Activated naive CD4-positive, alpha-beta T cell treated with anti-CD3 and anti-CD28 coated beads, Interleukin-2, amount 10 ng/mL, durations not matched to agents 7 days and 5 days (primary cell): ENCODE measurements around the gene VSTM2B.

Experiments
- CTCF ChIA-PET: fragments of 350-600 bp; sonication (Branson Sonifier 250); formaldehyde crosslinking; loops from one replicate; lab custom pipeline; 2021; ENCODE audit warnings: antibody characterized with exemption; lab: Charles Lee
- DNase-seq: peaks from one replicate; pipeline ENCODE4 v3.0.0-alpha.2; 2020
- H3K27ac Mint-ChIP-seq: one replicate; pipeline ENCODE4 v1.8.0; 2021; ENCODE audit warnings: mild to moderate bottlenecking, moderate library complexity, mixed read lengths
- H3K27me3 Mint-ChIP-seq: one replicate; pipeline ENCODE4 v1.8.0; 2021; ENCODE audit warnings: mild to moderate bottlenecking, mixed read lengths
- H3K36me3 Mint-ChIP-seq: one replicate; pipeline ENCODE4 v1.8.0; 2021; ENCODE audit warnings: mixed read lengths
- H3K4me1 Mint-ChIP-seq: one replicate; pipeline ENCODE4 v1.8.0; 2021; ENCODE audit warnings: mixed read lengths
- H3K4me3 Mint-ChIP-seq: one replicate; pipeline ENCODE4 v1.8.0; 2021; ENCODE audit warnings: mild to moderate bottlenecking, moderate library complexity, mixed read lengths
- H3K9me3 Mint-ChIP-seq: one replicate; pipeline ENCODE4 v1.8.0; 2021; ENCODE audit warnings: mixed read lengths

VSTM2B gene

DNA sequence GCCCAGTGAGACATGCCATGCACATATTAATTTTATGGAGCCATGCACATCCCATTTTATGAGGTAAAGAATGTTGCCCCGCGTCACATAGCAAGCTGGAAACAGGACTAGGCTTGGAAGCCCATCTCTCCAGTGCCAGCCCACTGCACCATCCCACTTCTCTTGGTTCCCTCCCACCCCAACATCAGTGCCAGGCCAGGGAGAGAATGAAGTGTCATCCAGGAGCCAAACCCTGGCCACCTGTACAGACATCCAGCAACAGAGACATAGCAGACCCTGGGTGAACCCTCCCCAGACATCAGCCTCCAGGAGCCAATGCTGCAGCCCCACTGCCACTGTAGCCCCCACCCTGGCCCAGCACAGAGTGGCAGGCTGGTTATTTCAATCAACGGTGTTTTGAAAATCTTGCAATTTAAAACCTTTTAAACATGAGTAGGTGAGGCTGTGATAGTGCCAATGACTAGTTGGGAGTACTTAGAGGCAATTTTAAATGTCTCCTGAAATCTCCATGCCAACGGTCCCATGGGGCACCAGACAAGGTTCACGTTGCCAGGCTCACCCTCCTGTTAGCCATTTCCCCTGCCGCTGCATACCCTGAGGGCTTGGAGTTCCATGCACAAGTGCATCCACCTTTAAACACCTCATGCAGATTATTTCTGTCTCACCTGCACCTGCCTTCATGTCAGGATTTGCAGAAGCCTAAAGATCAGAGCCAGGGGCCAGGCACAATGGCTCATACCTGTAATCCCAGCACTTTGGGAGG lies 34.7 kb downstream of the VSTM2B start:
- no peak overlapping the region for H3K4me3 Mint-ChIP-seq
- H3K36me3 Mint-ChIP-seq: no peaks in the 10 kb centered on the region
- CTCF ChIA-PET: no interaction called here
- H3K27ac Mint-ChIP-seq: no peak overlapping the region
- H3K9me3 Mint-ChIP-seq: peaks cover 9% of the 10 kb centered on the region
- peaks cover 38% of the 10 kb centered on the region for H3K27me3 Mint-ChIP-seq
- no peak for DNase-seq
- no peaks in the 10 kb centered on the region for H3K4me1 Mint-ChIP-seq

GRCh38 chr19:29561601-29562000 lies 35.8 kb downstream of the VSTM2B start:
- Mint-ChIP-seq H3K27me3 (peaks cover 30% of the 10 kb centered on the region), H3K27ac (no peak overlapping the region), H3K4me1 (no peaks in the 10 kb centered on the region), H3K36me3 (no peaks in the 10 kb centered on the region), H3K4me3 (no peak overlapping the region), H3K9me3 (peaks cover 9% of the 10 kb centered on the region)
- CTCF ChIA-PET: no interaction called here
- DNase-seq: no peak

GRCh38 chr19:29562299-29563297 lies 36.8 kb downstream of the VSTM2B start:
- DNase-seq: no peak
- peaks cover 9% of the 10 kb centered on the region for H3K9me3 Mint-ChIP-seq
- no peaks in the 10 kb centered on the region for H3K36me3 Mint-ChIP-seq
- H3K4me3 Mint-ChIP-seq: no peak overlapping the region
- no peaks in the 10 kb centered on the region for H3K4me1 Mint-ChIP-seq
- CTCF ChIA-PET: no interaction called here
- no peak overlapping the region for H3K27ac Mint-ChIP-seq
- peaks cover 30% of the 10 kb centered on the region for H3K27me3 Mint-ChIP-seq

GRCh38 chr19:29563486-29564101 lies 37.8 kb downstream of the VSTM2B start:
- Mint-ChIP-seq H3K36me3 (no peaks in the 10 kb centered on the region), H3K4me3 (no peak overlapping the region), H3K4me1 (no peaks in the 10 kb centered on the region), H3K27me3 (peaks cover 40% of the 10 kb centered on the region), H3K27ac (no peak overlapping the region), H3K9me3 (peaks cover 9% of the 10 kb centered on the region)
- DNase-seq: no peak
- CTCF ChIA-PET: no interaction called here

DNA sequence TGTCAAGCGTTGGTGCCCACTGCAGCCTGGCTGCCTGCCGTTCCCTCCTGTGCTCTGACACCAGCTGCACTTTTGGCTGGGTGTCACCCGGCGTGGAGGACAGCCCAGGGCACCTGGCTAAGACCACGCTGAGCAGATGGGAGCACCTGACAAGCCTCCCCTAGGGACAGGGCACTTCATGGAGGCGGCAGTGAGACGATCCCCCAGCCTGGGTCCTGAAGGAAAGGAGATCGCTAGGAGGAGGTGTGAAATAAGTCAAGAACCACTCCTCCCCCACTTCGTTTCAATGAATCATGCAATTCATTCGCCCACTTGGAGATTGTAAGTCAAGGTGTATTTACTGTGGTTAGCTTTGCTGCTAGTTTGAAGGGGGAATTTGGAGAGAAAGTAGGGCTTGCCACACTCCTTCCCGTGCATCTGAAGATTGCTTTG lies 38.8 kb downstream of the VSTM2B start:
- Mint-ChIP-seq H3K4me3 (no peak overlapping the region), H3K36me3 (no peaks in the 10 kb centered on the region), H3K4me1 (no peaks in the 10 kb centered on the region), H3K9me3 (peaks cover 4% of the 10 kb centered on the region), H3K27ac (no peak overlapping the region), H3K27me3 (peaks cover 40% of the 10 kb centered on the region)
- CTCF ChIA-PET: no interaction called here
- DNase-seq: no peak

DNA sequence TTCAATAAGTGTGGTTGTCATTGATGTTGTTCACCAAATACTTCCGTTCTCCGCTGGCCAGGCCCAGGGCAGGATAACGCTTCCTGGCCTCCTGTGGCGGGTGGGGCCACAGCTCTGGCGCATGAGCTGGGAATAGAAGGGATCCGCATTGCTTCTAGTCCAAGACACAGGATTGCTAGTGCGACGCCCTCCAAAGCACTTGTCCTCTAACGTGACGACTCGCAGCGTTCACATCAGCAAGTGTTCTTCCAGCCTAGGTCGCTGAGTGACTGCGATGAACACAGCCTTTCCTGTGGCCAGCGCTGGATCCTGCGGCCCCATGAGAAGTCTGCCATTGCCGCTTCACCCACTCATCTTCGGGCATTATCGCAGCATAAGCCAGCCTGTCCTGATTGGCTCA lies 39.4 kb downstream of the VSTM2B start:
- Mint-ChIP-seq H3K9me3 (peaks cover 2% of the 10 kb centered on the region), H3K27me3 (peaks cover 40% of the 10 kb centered on the region), H3K4me1 (no peaks in the 10 kb centered on the region), H3K36me3 (no peaks in the 10 kb centered on the region), H3K4me3 (no peak overlapping the region), H3K27ac (no peak overlapping the region)
- CTCF ChIA-PET: no interaction called here
- DNase-seq: no peak

GRCh38 chr19:29566496-29567054 lies 40.8 kb downstream of the VSTM2B start:
- CTCF ChIA-PET: no interaction called here
- no peaks in the 10 kb centered on the region for H3K9me3 Mint-ChIP-seq
- no peak overlapping the region for H3K27ac Mint-ChIP-seq
- H3K27me3 Mint-ChIP-seq: peaks cover 44% of the 10 kb centered on the region
- H3K36me3 Mint-ChIP-seq: no peaks in the 10 kb centered on the region
- DNase-seq: no peak
- no peaks in the 10 kb centered on the region for H3K4me1 Mint-ChIP-seq
- no peak overlapping the region for H3K4me3 Mint-ChIP-seq

GRCh38 chr19:29567366-29567915 lies 41.6 kb downstream of the VSTM2B start:
- no peak for DNase-seq
- Mint-ChIP-seq H3K4me1 (no peaks in the 10 kb centered on the region), H3K36me3 (no peaks in the 10 kb centered on the region), H3K27ac (no peak overlapping the region), H3K9me3 (no peaks in the 10 kb centered on the region), H3K4me3 (no peak overlapping the region), H3K27me3 (peaks cover 41% of the 10 kb centered on the region)
- CTCF ChIA-PET: interaction anchor here (0.6 kb wide), 1 partner anchor 8 kb away, joined by 3 read pairs; no protein-coding TSS in a partner anchor

DNA sequence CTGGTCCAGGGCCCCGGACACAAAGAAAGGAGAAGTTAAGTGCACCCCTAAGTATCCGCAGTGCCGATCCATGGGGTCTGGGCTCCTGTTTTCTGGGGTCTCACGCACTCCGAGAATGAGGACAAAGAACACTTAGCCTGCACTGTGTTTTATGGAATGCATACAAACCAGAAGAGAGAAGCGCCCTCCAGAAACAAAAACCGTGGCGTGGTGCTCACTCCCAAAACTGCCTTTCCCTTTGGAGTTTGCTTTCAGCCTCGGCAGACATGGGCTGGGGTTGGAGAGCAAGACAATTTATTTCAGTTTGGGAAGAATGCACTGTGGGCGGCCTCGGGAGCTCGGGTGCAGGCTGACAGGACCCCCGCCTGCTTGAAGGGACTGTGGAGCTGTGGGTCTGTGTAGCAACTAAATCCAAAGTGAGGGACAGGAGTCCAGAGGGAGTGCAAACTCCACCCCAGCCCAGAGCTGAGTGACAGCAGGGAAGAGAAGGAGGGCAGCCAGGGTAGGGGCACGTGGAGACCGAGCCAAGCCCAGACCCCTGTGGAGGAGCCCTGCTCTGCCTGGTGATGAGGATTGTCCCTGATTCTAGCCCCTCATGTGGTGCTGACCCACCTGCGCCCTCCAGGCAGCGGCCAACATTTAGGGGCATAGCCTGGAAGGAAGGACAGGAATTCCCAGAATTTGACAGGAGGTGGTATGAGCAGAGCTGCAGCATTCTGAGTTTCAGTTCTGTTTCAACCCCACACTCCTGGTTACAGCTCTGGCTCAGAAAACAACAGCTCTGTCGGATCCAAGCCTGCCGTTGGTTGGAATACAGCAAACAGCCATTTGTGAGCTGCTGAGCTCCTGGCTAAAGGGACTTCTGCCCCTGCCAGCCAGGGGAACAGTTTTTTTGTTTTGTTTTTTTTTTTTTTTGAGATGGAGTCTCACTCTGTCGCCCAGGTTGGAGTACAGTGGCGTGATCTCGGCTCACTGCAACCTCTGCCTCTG lies 42.5 kb downstream of the VSTM2B start:
- Mint-ChIP-seq H3K4me1 (no peaks in the 10 kb centered on the region), H3K27ac (no peak overlapping the region), H3K9me3 (no peaks in the 10 kb centered on the region), H3K27me3 (peaks cover 38% of the 10 kb centered on the region), H3K4me3 (no peak overlapping the region), H3K36me3 (no peaks in the 10 kb centered on the region)
- no peak for DNase-seq
- CTCF ChIA-PET: interaction anchor here (0.5 to 0.6 kb wide), 2 partner anchors 9 to 123 kb away, joined by 3 to 4 read pairs; no protein-coding TSS in a partner anchor

DNA sequence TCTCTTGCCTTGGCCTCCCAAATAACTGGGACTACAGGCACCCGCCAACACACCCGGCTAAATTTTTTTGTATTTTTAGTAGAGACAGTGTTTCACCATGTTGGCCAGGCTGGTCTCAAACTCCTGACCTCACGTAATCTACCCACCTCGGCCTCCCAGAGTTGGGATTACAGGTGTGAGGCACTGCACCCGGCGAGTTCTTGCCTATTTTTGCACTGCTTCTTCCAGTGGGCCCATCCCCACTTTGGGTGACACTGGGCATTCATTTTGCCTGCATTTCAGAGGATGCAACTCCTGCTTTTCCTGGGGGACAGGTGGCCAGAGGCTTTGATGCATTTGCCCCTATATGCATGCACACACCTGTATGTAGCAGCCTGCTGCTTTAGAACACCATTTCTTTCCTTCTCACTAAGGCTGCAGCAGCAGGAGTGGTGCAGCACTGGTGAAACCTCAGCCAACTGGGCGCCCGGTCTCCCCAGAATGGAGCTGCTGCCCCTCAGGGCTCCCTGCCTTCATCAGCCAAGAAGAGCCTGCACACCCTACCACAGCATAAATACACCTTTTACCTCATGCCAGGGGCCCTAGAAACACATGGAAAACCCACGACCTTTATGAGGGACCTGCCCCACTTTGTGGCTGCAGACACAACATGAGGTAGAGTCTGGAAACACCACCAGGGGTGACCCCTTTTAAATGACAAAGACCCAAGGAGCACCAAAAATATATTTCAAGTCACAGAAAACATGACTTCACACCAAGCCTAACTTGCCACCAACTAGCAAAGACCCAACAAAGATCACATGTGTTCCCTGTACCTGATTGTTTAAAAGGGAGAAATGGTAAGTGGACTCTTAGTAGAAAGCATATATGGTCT lies 43.5 kb downstream of the VSTM2B start:
- H3K4me3 Mint-ChIP-seq: no peak overlapping the region

DNA sequence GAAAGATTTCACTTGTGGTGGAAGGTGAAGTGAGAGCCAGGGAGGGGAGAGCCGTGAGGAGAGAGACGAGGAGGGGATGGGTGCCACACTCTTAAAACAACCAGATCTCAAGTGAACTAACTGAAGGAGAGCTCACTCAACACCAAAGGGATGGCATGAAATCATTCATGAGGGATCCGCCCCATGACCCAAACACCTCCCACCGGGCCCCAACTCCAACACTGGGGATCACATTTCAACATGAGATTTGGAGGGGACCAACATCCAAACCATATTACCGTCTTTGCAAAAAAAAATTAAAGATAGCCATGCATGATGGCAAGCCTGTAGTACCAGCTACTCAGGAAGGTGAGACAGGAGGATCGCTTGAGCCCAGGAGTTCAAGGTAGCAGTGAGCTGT lies 45.4 kb downstream of the VSTM2B start:
- Mint-ChIP-seq H3K36me3 (no peaks in the 10 kb centered on the region), H3K27ac (no peak overlapping the region), H3K4me1 (no peaks in the 10 kb centered on the region), H3K9me3 (no peaks in the 10 kb centered on the region), H3K4me3 (no peak overlapping the region), H3K27me3 (peaks cover 42% of the 10 kb centered on the region)
- CTCF ChIA-PET: no interaction called here
- DNase-seq: no peak

More for the DNA sequence above, 43.5 kb downstream of the VSTM2B start:
- Mint-ChIP-seq H3K9me3 (no peaks in the 10 kb centered on the region), H3K36me3 (no peaks in the 10 kb centered on the region), H3K27ac (no peak overlapping the region), H3K4me1 (no peaks in the 10 kb centered on the region), H3K27me3 (peaks cover 37% of the 10 kb centered on the region)
- no peak for DNase-seq
- CTCF ChIA-PET: interaction anchor here (0.5 kb wide), 1 partner anchor 123 kb away, joined by 4 read pairs; no protein-coding TSS in a partner anchor

- Mint-ChIP-seq H3K27ac (no peak overlapping the region), H3K4me3 (no peak overlapping the region), H3K27me3 (peaks cover 50% of the 10 kb centered on the region), H3K4me1 (no peaks in the 10 kb centered on the region), H3K36me3 (no peaks in the 10 kb centered on the region), H3K9me3 (no peaks in the 10 kb centered on the region)
- no peak for DNase-seq
- CTCF ChIA-PET: no interaction called here
These were observed 47.7 kb downstream of the VSTM2B start for GRCh38 chr19:29573486-29573885.
